Upper lobe of left lung (tissue), 4 donors: ENCODE results near the gene ZNF280A.

Source experiments
- EP300 ChIP-seq, 4 donors: sonication (generic); formaldehyde crosslinking; IDR thresholded peaks; one replicate each; pipeline ENCODE4 v1.5.1; 2017; ENCODE audit warnings: antibody characterized with exemption in 4 of 4, control low read depth in 2 of 4
- POLR2A ChIP-seq, 4 donors: fragments of 450-650 bp; IDR thresholded peaks; one replicate each; pipeline ENCODE4 v1.5.1; 2016 to 2017; ENCODE audit warnings: antibody characterized with exemption in 4 of 4, mild to moderate bottlenecking in 2 of 4
- POLR2AphosphoS5 ChIP-seq, 2 donors: sonication (generic); formaldehyde crosslinking; IDR thresholded peaks; one replicate each; pipeline ENCODE4 v1.5.1; 2017; ENCODE audit warnings: antibody characterized with exemption in 2 of 2
- TF ChIP-seq, protein P1 (sequence below), 6 experiments: fragments of 450-650 bp in 4 of 6; fragments of 200-600 bp in 2 of 6; sonication (generic) in 2 of 6; IDR thresholded peaks; one replicate each; pipeline ENCODE4 v1.5.1; 2016 to 2019; ENCODE audit warnings: antibody characterized with exemption in 6 of 6

DNA sequence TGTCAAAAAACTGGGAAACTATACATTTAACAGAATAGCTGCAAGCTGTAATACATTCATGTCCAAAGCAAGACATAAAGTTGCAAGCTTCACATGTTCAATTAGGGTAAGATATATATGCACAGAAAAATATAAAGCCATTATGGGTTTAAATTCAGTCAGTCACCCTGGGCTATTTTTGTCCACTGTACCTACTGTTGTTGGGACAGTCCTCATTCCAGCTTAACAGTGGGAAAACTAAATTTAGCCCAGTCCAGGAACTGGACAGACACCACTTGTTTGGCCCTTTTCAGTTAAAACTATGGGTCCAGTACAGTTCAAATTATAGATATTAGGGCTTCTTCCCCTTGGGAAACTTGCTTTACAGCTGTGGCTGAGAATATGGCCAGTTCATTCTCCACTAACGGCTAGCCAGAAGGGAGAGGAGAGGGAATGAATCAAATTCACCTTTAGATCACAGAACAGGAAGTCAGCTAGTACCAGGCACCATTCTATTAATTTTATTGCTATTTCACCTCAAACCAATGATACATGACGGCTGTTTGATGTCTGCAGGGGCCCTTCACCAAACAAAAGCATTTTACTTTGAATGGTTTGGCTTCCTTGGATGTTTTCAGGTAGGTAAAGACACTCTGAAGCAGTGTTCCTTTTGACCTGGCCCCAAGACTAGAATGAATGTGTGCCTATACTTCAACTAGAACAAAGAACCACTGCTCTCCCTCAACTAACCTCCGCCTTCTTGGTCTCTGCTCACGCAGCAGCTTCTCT, 33.8 kb downstream of the ZNF280A start:
- TF ChIP-seq, protein P1, sequence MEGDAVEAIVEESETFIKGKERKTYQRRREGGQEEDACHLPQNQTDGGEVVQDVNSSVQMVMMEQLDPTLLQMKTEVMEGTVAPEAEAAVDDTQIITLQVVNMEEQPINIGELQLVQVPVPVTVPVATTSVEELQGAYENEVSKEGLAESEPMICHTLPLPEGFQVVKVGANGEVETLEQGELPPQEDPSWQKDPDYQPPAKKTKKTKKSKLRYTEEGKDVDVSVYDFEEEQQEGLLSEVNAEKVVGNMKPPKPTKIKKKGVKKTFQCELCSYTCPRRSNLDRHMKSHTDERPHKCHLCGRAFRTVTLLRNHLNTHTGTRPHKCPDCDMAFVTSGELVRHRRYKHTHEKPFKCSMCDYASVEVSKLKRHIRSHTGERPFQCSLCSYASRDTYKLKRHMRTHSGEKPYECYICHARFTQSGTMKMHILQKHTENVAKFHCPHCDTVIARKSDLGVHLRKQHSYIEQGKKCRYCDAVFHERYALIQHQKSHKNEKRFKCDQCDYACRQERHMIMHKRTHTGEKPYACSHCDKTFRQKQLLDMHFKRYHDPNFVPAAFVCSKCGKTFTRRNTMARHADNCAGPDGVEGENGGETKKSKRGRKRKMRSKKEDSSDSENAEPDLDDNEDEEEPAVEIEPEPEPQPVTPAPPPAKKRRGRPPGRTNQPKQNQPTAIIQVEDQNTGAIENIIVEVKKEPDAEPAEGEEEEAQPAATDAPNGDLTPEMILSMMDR (IDR thresholded peaks at IDR 0.05), result no peak
- no peak for TF ChIP-seq POLR2A (IDR thresholded peaks at IDR 0.05)
- no peak for TF ChIP-seq EP300 (IDR thresholded peaks at IDR 0.05)
- TF ChIP-seq POLR2AphosphoS5 (IDR thresholded peaks at IDR 0.05), result no peak
